ENCODE results near the gene STK11.
"Not testable (repeated sequence)": the region's sequence is repeated elsewhere in the genome, so short reads cannot be mapped to it uniquely, and the experiment has no call there.

The STK11 gene

GRCh38 chr19:1169921-1170885 is 35.4 kb upstream of the STK11 start:
- no peak for DNase-seq

- DNase-seq, result no peak
Observed at GRCh38 chr19:1170938-1171754, 34.4 kb upstream of the STK11 start.

GRCh38 chr19:1171755-1172352 is 33.7 kb upstream of the STK11 start:
- no peak for DNase-seq

GRCh38 chr19:1172353-1173158 is 33.0 kb upstream of the STK11 start:
- DNase-seq, result no peak

- DNase-seq, result peak; percentile 13
Observed at GRCh38 chr19:1173159-1173844, 32.3 kb upstream of the STK11 start.

- peak; percentile 87 for DNase-seq
Observed at GRCh38 chr19:1173845-1174809, 31.5 kb upstream of the STK11 start, which contains the start of gene SBNO2. TSS of gene SBNO2 (minus strand) at chr19:1174268. CDS start at chr19:1154276, 19,992 bp downstream.

GRCh38 chr19:1177322-1178114 is 28.1 kb upstream of the STK11 start:
- no peak for DNase-seq

GRCh38 chr19:1181606-1182005 is 24.0 kb upstream of the STK11 start:
- no peak for DNase-seq

- no peak for DNase-seq
Observed at GRCh38 chr19:1182068-1182467, 23.5 kb upstream of the STK11 start.

GRCh38 chr19:1182727-1183126 is 22.9 kb upstream of the STK11 start:
- no peak for DNase-seq

GRCh38 chr19:1183543-1184172 is 21.9 kb upstream of the STK11 start:
- no peak for DNase-seq

GRCh38 chr19:1189419-1189818 is 16.2 kb upstream of the STK11 start:
- no peak for DNase-seq

GRCh38 chr19:1199531-1199930 is 6.0 kb upstream of the STK11 start:
- DNase-seq, result no peak

- not testable (repeated sequence) for DNase-seq
Observed at GRCh38 chr19:1200614-1201013, 5.0 kb upstream of the STK11 start.

GRCh38 chr19:1206150-1206863 is 729 bp downstream of the STK11 start:
- no peak for DNase-seq

- DNase-seq, result no peak
Observed at GRCh38 chr19:1206864-1207450, 1.4 kb downstream of the STK11 start.

GRCh38 chr19:1208830-1209229 is 3.3 kb downstream of the STK11 start:
- DNase-seq, result peak; percentile 82

- no peak for DNase-seq
Observed at GRCh38 chr19:1210227-1210538, 4.6 kb downstream of the STK11 start.

Measured in hematopoietic multipotent progenitor cell treated with erythropoietin and hydrocortisone succinate and interleukin-3 and kit ligand, for 8 days (in vitro differentiated cells).